Liver (tissue), 9 donors: ENCODE results near the gene PARM1. TPM values are rescaled to one million over a fixed set of nuclear protein-coding genes. Genes with fewer than 3 reads are reported as not detected.

Experiments
- DNase-seq: peaks from one replicate; pipeline ENCODE4 v3.0.0-alpha.2; 2017; ENCODE audit warnings: low spot score
- H3K27ac ChIP-seq, 2 donors: one replicate each; pipeline ENCODE4 v1.7.0; 2013; ENCODE audit warnings: inconsistent platforms in 2 of 2, low read length in 2 of 2, control low read depth in 1 of 2, low read depth in 1 of 2, mild to moderate bottlenecking in 1 of 2
- H3K27me3 ChIP-seq, 4 donors: one replicate each; pipeline versions ENCODE4 v1.6.1 to v1.7.0; 2013; ENCODE audit warnings: low read length in 3 of 4, inconsistent platforms in 1 of 4, mild to moderate bottlenecking in 1 of 4, moderate library complexity in 1 of 4; ENCODE audit not compliant: control insufficient read depth in 4 of 4, insufficient read depth in 4 of 4
- H3K36me3 ChIP-seq, 4 donors: one replicate each; pipeline versions ENCODE4 v1.6.1 to v1.7.0; 2013; ENCODE audit warnings: low read length in 3 of 4, mild to moderate bottlenecking in 3 of 4, low read depth in 1 of 4, moderate library complexity in 1 of 4; ENCODE audit not compliant: control insufficient read depth in 4 of 4, insufficient read depth in 3 of 4
- H3K4me1 ChIP-seq, 4 donors: one replicate each; pipeline versions ENCODE4 v1.6.1 to v1.7.0; 2013; ENCODE audit warnings: low read length in 3 of 4, mild to moderate bottlenecking in 3 of 4, moderate library complexity in 1 of 4; ENCODE audit not compliant: control insufficient read depth in 4 of 4, insufficient read depth in 4 of 4
- H3K4me3 ChIP-seq, 3 donors: one replicate each; pipeline versions ENCODE4 v1.6.1 to v1.7.0; 2013; ENCODE audit warnings: low read length in 3 of 3, control low read depth in 1 of 3, low read depth in 1 of 3, mild to moderate bottlenecking in 1 of 3
- H3K9ac ChIP-seq, 2 donors: one replicate each; pipeline ENCODE4 v1.7.0; 2013; ENCODE audit warnings: low read length in 2 of 2, mild to moderate bottlenecking in 2 of 2, moderate library complexity in 2 of 2, control low read depth in 1 of 2, low read depth in 1 of 2
- H3K9me3 ChIP-seq, 4 donors: one replicate each; pipeline versions ENCODE4 v1.6.1 to v1.7.0; 2013; ENCODE audit warnings: low read length in 3 of 4; ENCODE audit not compliant: control insufficient read depth in 4 of 4
- EGR1 ChIP-seq, 2 donors: IDR thresholded peaks; 2 replicates each; pipeline ENCODE4 v1.6.1; 2016 to 2018; ENCODE audit warnings: antibody characterized with exemption in 2 of 2, low read depth in 2 of 2
- FOXA1 ChIP-seq: IDR thresholded peaks from 2 replicates; pipeline ENCODE4 v1.6.1; 2016; ENCODE audit warnings: antibody characterized with exemption
- FOXA2 ChIP-seq: IDR thresholded peaks from 2 replicates; pipeline ENCODE4 v1.6.1; 2016; ENCODE audit warnings: antibody characterized with exemption
- HNF4A ChIP-seq, 2 donors: conservative IDR thresholded peaks; 2 replicates each; pipeline ENCODE4 v1.6.1; 2016; ENCODE audit warnings: antibody characterized with exemption in 2 of 2, mild to moderate bottlenecking in 2 of 2
- HNF4G ChIP-seq: IDR thresholded peaks from 2 replicates; pipeline ENCODE4 v1.6.1; 2016; ENCODE audit warnings: antibody characterized with exemption
- JUND ChIP-seq, 2 donors: IDR thresholded peaks; 2 replicates each; pipeline ENCODE4 v1.6.1; 2016; ENCODE audit warnings: antibody characterized with exemption in 2 of 2
- NR2F2 ChIP-seq: IDR thresholded peaks from 2 replicates; pipeline ENCODE4 v1.6.1; 2016; ENCODE audit warnings: antibody characterized with exemption
- RAD21 ChIP-seq, 2 donors: IDR thresholded peaks; 2 replicates each; pipeline ENCODE4 v1.6.1; 2016; ENCODE audit warnings: antibody characterized with exemption in 2 of 2, mild to moderate bottlenecking in 2 of 2
- RXRA ChIP-seq, 2 donors: IDR thresholded peaks; 2 replicates each; pipeline ENCODE4 v1.6.1; 2017 to 2018; ENCODE audit warnings: antibody characterized with exemption in 2 of 2, mild to moderate bottlenecking in 1 of 2
- SP1 ChIP-seq: IDR thresholded peaks from 2 replicates; pipeline ENCODE4 v1.6.1; 2018; ENCODE audit warnings: antibody characterized with exemption, mild to moderate bottlenecking
- TAF1 ChIP-seq: conservative IDR thresholded peaks from 2 replicates; pipeline ENCODE4 v1.6.1; 2016; ENCODE audit warnings: antibody characterized with exemption, mild to moderate bottlenecking
- YY1 ChIP-seq: IDR thresholded peaks from 2 replicates; pipeline ENCODE4 v1.6.1; 2016; ENCODE audit warnings: antibody characterized with exemption, mild to moderate bottlenecking
- ZBTB33 ChIP-seq: IDR thresholded peaks from 2 replicates; pipeline ENCODE4 v1.6.1; 2016; ENCODE audit warnings: antibody characterized with exemption
- WGBS: extraction: QIAGEN DNeasy Blood & Tissue Kit; methylation state at CpG from one replicate; pipeline ENCODE4 v1.1.7; 2013; 5-methylcytosine and 5-hydroxymethylcytosine counted together
- polyA plus RNA-seq, 2 donors: library from polyadenylated mRNA; stranded (reverse) in 1 of 2; unstranded in 1 of 2; fragments of 200-250 nt in 1 of 2; fragments of >200 nt in 1 of 2; fragmentation: Nextera tagmentation in 1 of 2; extraction: Ambion mirVana in 1 of 2; gene quantifications; one replicate each; pipeline versions ENCODE4 v1.2.1 to v1.2.3, GENCODE V29; 2013 to 2015
- total RNA-seq, 2 donors: library from RNA; depleted of rRNA; stranded (reverse); fragments of >200 nt; gene quantifications; one replicate each; pipeline ENCODE4 v1.2.3, GENCODE V29; 2014
- TF ChIP-seq, protein P1 (sequence below): IDR thresholded peaks from 2 replicates; pipeline ENCODE4 v1.6.1; 2016; ENCODE audit warnings: antibody characterized with exemption
- TF ChIP-seq, protein P2 (sequence below): IDR thresholded peaks from 2 replicates; pipeline ENCODE4 v1.6.1; 2016; ENCODE audit warnings: antibody characterized with exemption
- TF ChIP-seq, protein P3 (sequence below): IDR thresholded peaks from 2 replicates; pipeline ENCODE4 v1.6.1; 2016; ENCODE audit warnings: antibody characterized with exemption, mild to moderate bottlenecking
- TF ChIP-seq, protein P4 (sequence below): fragments of 150-350 bp; IDR thresholded peaks from 2 replicates; pipeline ENCODE4 v1.5.1; 2017; ENCODE audit warnings: improper control_type of control experiment, low read depth, low read length; ENCODE audit not compliant: missing input control
- donor health status: healthy.
- donor health status: healthy.
- donor health status: healthy.
- donor health status: healthy.
- donor health status: healthy.

PARM1 gene
- total and polyA plus RNA-seq, 4 donors, result 0.42 to 2.2 (median 0.74) TPM

DNA sequence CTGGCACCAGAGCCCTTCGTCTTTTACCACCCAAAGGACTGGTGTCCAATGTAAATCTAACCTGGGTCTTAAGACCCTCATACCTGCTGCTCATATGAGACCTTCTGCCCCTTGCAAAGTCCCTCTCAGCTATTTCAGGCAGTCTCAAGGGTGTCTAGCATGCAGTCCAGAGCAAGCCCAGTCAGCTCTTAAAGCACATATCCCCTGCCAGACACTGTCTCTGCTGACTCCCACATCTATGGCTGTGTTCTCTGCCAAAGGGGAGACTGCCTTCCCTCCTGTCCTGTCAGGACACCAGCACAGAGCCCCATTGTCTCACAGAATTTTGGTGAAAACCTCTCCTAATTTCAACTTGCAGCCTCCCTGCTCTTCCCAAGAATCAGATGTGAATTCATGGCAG, 118.5 kb downstream of the PARM1 start:
- DNase-seq, result no peak
- no peak overlapping the region for H3K27ac ChIP-seq
- no peaks in the 10 kb centered on the region for H3K4me1 ChIP-seq
- no peaks in the 10 kb centered on the region for H3K36me3 ChIP-seq
- TF ChIP-seq, protein P1, sequence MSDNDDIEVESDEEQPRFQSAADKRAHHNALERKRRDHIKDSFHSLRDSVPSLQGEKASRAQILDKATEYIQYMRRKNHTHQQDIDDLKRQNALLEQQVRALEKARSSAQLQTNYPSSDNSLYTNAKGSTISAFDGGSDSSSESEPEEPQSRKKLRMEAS, result no peak
- TF ChIP-seq RXRA (IDR thresholded peaks at IDR 0.05) (no peak), EGR1 (IDR thresholded peaks at IDR 0.05; ENCODE audit: low read depth in 2 of 2) (no peak), RAD21 (IDR thresholded peaks at IDR 0.05) (no peak), TAF1 (no peak), ZBTB33 (no peak), NR2F2 (no peak), FOXA2 (no peak), FOXA1 (no peak), YY1 (no peak), JUND (IDR thresholded peaks at IDR 0.05) (no peak), HNF4A (conservative IDR thresholded peaks at IDR 0.05) (no peak)
- TF ChIP-seq, protein P2, sequence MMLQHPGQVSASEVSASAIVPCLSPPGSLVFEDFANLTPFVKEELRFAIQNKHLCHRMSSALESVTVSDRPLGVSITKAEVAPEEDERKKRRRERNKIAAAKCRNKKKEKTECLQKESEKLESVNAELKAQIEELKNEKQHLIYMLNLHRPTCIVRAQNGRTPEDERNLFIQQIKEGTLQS, result no peak
- TF ChIP-seq, protein P3, sequence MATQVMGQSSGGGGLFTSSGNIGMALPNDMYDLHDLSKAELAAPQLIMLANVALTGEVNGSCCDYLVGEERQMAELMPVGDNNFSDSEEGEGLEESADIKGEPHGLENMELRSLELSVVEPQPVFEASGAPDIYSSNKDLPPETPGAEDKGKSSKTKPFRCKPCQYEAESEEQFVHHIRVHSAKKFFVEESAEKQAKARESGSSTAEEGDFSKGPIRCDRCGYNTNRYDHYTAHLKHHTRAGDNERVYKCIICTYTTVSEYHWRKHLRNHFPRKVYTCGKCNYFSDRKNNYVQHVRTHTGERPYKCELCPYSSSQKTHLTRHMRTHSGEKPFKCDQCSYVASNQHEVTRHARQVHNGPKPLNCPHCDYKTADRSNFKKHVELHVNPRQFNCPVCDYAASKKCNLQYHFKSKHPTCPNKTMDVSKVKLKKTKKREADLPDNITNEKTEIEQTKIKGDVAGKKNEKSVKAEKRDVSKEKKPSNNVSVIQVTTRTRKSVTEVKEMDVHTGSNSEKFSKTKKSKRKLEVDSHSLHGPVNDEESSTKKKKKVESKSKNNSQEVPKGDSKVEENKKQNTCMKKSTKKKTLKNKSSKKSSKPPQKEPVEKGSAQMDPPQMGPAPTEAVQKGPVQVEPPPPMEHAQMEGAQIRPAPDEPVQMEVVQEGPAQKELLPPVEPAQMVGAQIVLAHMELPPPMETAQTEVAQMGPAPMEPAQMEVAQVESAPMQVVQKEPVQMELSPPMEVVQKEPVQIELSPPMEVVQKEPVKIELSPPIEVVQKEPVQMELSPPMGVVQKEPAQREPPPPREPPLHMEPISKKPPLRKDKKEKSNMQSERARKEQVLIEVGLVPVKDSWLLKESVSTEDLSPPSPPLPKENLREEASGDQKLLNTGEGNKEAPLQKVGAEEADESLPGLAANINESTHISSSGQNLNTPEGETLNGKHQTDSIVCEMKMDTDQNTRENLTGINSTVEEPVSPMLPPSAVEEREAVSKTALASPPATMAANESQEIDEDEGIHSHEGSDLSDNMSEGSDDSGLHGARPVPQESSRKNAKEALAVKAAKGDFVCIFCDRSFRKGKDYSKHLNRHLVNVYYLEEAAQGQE, result no peak
- TF ChIP-seq, protein P4, sequence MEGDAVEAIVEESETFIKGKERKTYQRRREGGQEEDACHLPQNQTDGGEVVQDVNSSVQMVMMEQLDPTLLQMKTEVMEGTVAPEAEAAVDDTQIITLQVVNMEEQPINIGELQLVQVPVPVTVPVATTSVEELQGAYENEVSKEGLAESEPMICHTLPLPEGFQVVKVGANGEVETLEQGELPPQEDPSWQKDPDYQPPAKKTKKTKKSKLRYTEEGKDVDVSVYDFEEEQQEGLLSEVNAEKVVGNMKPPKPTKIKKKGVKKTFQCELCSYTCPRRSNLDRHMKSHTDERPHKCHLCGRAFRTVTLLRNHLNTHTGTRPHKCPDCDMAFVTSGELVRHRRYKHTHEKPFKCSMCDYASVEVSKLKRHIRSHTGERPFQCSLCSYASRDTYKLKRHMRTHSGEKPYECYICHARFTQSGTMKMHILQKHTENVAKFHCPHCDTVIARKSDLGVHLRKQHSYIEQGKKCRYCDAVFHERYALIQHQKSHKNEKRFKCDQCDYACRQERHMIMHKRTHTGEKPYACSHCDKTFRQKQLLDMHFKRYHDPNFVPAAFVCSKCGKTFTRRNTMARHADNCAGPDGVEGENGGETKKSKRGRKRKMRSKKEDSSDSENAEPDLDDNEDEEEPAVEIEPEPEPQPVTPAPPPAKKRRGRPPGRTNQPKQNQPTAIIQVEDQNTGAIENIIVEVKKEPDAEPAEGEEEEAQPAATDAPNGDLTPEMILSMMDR, result no peak
- H3K4me3 ChIP-seq, result no peak overlapping the region
- no peaks in the 10 kb centered on the region for H3K9me3 ChIP-seq
- 81% methylated on average over 1 of the region's 1 CpG for WGBS
- H3K27me3 ChIP-seq, result no peaks in the 10 kb centered on the region
- H3K9ac ChIP-seq, result no peak overlapping the region

DNA sequence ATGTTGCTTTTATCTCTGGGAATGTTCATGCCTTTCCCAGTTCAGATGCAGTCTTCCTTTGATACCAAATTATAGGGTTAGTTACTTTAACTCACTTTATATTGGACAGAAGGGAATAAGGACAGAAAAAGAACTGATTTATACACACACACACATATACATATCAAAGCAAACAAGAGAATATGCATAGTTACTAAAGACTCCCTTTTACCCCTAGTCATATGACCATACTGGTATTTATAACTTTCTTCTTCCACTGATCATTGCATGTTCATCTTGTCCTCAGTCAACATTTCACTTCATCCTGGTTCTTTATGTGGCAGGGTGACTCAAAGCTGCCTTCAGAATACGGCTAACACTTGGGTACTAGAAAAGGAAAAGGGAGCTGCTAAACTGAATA, 120.4 kb downstream of the PARM1 start:
- no peak for DNase-seq
- TF ChIP-seq RAD21 (IDR thresholded peaks at IDR 0.05) (no peak), HNF4G (no peak), ZBTB33 (no peak), FOXA2 (no peak), FOXA1 (no peak), SP1 (no peak)
- TF ChIP-seq, protein P4, result no peak
- Histone ChIP-seq H3K27me3 (no peaks in the 10 kb centered on the region), H3K4me1 (no peaks in the 10 kb centered on the region), H3K9ac (no peak overlapping the region), H3K4me3 (no peak overlapping the region), H3K27ac (no peak overlapping the region), H3K9me3 (no peaks in the 10 kb centered on the region), H3K36me3 (no peaks in the 10 kb centered on the region)
- WGBS, result 88% methylated on average over 1 of the region's 1 CpG
